ENCODE measurements around the gene ARCN1. TPM values are rescaled to one million over a fixed set of nuclear protein-coding genes. Genes with fewer than 3 reads are reported as not detected.

ARCN1 gene
- 176 TPM for total RNA-seq
- long read RNA-seq, partial matches to known transcripts: 20 of 25 reads
- long read RNA-seq, other reads (novel, unspliced or antisense): 3 of 25 reads

DNA sequence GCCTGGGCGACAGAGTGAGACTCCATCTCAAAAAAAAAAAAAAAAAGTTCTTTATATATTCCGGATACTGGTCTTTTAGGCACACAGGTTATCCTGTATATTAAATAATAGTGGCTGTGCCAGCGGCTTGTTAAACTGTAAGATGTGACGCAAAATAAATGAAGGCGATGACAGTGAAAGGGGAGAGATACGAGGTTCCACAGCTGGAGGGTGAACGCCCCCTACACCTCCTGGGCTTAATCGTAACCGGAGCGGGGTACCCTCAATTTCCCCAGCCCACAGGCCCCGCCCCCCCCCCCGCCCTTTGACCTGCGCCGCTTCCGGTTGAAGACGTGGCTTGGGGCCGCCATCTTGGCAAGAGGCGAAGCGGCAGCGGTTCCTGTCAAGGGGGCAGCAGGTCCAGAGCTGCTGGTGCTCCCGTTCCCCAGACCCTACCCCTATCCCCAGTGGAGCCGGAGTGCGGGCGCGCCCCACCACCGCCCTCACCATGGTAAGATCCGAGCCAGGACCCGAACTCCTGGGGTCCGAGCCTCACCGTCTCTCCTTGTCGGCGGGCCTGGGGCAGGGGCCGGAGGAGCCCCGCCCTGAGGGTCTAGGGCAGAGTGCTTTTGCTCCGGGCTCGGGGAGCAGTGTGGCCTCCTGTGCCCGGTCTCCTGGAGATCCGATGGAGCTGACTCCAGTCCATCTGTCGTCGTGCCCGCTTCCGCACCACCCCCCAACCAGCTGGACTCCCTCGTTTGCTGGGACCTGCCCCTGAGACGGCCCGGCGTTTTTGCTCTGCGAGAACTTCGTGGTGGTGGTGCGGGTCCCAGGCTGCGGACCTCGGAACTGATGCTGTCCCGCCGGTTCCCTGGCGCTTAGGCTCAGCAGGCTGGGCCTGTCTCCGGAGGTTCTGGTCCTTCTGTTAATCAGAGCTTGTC, at the start of gene ARCN1:
Gene ARCN1 (plus strand): TSS at position 349 of the 920 bp plus-strand sequence. CDS start 139 bp downstream, at position 488.
- peak; percentile 93 for DNase-seq (ENCODE audit: low spot score)

DNA sequence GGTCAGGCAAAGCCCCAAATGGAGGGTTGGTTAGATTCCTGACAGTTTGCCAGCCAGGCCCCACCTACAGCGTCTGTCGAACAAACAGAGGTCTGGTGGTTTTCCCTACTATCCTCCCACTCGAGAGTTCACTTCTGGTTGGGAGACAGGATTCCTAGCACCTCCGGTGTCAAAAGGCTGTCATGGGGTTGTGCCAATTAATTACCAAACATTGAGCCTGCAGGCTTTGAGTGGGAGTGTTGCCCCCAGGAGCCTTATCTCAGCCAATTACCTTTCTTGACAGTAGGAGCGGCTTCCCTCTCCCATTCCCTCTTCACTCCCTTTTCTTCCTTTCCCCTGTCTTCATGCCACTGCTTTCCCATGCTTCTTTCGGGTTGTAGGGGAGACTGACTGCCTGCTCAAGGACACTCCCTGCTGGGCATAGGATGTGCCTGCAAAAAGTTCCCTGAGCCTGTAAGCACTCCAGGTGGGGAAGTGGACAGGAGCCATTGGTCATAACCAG, 49.6 kb upstream of the ARCN1 start:
- DNase-seq (ENCODE audit: low spot score): no peak

DNA sequence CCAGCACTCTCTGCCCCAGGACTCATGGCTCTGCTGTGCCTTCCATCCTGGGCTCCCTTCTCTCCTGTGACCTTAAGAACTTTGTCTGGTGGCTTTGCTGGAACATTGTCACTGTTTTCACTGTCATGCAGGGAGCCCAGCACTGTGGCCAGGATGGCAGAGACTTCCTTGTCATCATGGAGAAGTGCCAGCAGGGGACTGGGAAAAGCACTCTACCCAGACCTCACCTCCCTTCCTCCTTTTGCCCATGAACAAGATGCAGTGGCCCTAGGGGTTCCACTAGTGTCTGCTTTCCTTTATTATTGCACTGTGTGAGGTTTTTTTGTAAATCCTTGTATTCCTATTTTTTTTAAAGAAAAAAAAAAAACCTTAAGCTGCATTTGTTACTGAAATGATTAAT, 47.9 kb upstream of the ARCN1 start:
- no peak for DNase-seq (ENCODE audit: low spot score)

DNA sequence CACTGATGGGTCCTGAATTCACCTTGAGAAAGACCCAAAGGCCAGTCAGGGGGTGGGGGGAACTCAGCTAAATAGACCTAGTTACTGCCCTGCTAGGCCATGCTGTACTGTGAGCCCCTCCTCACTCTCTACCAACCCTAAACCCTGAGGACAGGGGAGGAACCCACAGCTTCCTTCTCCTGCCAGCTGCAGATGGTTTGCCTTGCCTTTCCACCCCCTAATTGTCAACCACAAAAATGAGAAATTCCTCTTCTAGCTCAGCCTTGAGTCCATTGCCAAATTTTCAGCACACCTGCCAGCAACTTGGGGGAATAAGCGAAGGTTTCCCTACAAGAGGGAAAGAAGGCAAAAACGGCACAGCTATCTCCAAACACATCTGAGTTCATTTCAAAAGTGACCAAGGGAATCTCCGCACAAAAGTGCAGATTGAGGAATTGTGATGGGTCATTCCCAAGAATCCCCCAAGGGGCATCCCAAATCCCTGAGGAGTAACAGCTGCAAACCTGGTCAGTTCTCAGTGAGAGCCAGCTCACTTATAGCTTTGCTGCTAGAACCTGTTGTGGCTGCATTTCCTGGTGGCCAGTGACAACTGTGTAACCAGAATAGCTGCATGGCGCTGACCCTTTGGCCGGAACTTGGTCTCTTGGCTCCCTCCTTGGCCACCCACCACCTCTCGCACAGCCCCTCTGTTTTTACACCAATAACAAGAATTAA, 47.3 kb upstream of the ARCN1 start:
- DNase-seq (ENCODE audit: low spot score): no peak

DNA sequence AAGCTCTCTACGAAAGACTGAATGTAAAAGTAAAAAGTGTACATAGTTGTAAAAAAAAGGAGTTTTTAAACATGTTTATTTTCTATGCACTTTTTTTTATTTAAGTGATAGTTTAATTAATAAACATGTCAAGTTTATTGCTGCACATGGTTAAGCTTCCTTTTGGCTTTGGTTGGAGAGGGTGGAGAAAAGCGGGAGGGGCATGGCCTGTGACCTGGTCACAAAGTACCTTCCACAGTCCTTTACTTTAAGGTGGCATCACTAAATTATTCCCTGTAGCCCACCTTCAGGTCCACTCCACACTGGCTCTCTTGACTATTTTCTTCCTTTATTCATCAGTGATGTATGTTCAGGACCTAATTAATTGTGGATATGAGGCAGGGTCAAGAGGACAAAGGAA, 45.5 kb upstream of the ARCN1 start:
- no peak for DNase-seq (ENCODE audit: low spot score)

DNA sequence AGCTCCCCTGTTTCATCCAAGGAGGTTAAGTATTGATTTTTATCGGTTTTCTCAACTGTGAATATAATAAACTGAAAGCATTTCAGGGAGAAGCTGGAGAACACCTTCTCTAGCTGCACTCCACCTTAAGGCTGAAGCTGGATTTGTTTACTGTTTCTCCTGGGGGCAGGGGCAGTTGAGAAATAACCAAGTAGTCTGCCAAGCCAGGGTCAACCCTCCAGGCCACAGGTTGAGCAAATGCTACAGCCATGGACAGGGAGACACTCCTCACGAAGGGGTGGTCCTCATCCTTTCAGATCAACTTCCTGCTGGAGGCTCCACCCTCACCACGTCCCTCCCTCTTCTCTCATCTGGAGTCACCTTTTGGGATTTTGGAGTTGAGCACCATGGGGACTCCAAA, 45.1 kb upstream of the ARCN1 start, which contains the start of gene TTC36:
Gene TTC36 (plus strand): TSS at position 366 of the 400 bp plus-strand sequence. CDS start 21 bp downstream, at position 387.
- DNase-seq (ENCODE audit: low spot score): no peak

DNA sequence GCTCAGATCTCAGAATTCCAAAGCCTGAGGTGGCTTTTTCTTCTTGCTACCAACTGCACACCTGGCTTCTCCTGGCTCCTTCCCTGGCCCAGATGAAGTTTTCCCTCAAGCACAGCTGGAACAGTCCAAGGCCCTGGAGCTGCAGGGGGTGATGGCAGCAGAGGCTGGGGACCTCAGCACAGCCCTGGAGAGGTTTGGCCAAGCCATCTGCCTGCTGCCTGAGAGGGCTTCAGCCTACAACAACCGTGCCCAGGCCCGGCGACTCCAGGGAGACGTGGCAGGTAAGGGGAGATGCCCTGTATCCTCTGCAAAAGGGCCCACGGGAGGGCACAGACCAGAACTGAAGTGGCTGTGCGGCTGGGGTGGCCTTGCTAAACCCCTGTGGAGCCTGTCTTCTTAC, 43.7 kb upstream of the ARCN1 start:
- no peak for DNase-seq (ENCODE audit: low spot score)

DNA sequence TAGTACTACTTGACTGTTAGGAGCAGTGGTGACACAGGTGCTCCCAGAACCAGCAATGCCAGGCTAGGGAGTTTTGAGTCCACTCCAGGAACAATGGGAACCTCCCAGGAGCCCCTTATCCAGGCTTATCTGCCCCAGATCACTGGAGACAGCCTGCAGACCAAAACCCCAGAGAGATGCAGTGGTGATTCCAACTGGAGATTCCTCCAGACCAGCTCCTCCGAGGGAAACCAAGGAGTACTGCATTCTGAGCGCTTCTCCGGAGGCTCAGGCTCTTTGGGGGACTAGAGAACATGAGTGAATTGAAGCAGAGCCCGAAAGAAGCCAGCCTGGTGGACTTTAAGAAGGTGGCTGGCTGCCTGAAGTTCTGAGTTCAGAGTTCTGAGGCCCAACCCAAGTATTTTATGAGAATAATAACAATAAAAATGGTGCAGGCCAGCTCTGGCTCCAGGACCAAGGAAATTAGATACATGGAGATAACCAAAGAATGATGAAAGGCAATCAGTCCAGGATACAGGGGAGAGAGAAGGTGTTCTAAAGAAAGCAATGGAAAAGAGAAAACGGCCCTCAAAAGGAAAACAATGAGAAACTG, 42.5 kb upstream of the ARCN1 start:
- DNase-seq (ENCODE audit: low spot score): no peak

DNA sequence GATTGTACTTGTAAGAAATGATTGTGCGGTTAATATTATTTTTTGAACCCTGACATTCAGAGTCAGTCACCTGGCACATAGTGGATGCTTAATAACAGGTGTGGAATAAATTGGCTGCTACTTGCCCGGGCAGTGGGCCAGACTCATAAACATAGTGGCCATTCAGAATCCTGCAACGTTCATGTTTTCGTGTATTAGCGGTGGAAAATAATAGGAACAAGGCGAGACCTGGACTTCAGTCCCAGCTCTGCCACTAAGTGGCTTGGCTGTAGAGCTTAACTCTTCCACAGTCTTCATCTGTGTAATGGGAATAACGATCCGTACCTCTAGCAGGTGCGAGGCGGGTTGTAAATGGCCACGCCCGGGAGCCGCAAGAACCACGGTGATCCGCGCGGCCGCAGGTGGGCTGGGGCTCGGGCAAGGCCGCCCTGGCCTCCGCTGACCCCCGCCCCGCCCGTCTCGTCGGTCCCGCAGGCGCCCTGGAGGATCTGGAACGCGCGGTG, 42.0 kb upstream of the ARCN1 start:
- DNase-seq (ENCODE audit: low spot score): no peak

DNA sequence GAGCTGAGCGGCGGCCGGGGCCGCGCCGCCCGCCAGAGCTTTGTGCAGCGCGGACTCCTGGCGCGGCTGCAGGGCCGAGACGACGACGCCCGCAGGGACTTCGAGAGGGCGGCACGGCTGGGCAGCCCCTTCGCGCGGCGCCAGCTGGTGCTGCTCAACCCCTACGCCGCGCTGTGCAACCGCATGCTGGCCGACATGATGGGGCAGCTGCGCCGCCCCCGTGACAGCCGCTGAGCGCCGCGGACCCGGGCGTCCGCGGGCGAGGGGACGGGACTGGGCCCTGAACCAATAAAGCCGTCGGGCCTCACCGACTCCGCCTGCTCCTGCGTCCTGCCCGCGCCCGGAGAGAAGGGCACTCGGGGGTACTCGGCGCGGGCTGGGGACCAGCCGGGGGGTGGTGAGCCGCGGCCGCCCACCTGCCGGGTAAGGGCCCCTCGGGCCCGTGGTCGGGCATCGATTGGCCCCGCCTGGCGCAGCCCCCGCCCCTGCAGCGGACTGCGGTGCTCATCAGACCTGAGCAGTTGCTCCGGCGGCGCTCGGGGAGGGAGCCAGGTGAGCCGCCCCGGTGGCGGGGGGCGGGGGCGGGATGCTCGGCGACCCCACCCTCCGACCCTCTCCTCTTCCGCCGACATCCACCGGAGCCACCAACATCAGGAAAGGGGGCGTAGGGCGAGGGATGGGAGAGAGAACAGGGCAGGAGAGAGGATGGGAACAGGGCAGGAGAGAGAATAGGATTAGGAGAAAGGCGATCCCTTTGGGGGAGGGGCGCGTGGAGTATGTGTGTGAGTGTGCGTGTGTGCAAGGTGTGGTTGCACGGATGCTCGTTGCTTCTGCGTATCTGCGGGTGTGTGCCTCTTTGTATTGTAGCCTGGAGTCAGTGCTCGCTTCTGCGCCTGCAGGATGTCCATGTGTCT, 41.3 kb upstream of the ARCN1 start, which contains the start of gene TMEM25:
Gene TMEM25 (plus strand): TSS at position 510 of the 914 bp plus-strand sequence. CDS start 610 bp downstream, outside the sequence.
- no peak for DNase-seq (ENCODE audit: low spot score)

DNA sequence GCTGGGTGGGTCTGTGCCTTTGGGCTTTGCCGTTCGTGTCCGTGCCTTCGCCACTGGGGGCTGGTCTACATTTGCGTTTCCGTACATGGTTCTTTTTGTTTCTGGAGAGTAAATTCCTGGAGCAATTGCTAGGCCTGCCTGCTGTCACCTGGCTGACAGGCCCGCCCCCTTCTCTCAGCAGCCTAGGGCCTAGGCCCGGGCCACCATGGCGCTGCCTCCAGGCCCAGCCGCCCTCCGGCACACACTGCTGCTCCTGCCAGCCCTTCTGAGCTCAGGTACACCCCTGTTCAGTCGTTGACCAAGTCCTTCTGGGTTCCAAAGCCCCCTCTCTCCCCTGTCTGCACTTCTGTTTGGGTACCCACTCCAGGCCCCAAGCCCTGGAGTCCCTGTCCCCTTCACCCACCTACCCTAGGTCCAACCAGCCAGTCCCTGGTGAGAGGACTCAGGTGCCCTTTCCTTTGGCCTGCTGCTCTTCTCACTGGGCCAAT, 40.6 kb upstream of the ARCN1 start:
- DNase-seq (ENCODE audit: low spot score): no peak

DNA sequence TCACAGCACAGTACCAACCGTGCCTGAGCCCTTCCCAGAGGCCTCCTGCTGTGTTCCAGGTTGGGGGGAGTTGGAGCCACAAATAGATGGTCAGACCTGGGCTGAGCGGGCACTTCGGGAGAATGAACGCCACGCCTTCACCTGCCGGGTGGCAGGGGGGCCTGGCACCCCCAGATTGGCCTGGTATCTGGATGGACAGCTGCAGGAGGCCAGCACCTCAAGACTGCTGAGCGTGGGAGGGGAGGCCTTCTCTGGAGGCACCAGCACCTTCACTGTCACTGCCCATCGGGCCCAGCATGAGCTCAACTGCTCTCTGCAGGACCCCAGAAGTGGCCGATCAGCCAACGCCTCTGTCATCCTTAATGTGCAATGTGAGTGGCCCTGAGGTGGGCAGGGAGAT, 40.1 kb upstream of the ARCN1 start:
- no peak for DNase-seq (ENCODE audit: low spot score)

DNA sequence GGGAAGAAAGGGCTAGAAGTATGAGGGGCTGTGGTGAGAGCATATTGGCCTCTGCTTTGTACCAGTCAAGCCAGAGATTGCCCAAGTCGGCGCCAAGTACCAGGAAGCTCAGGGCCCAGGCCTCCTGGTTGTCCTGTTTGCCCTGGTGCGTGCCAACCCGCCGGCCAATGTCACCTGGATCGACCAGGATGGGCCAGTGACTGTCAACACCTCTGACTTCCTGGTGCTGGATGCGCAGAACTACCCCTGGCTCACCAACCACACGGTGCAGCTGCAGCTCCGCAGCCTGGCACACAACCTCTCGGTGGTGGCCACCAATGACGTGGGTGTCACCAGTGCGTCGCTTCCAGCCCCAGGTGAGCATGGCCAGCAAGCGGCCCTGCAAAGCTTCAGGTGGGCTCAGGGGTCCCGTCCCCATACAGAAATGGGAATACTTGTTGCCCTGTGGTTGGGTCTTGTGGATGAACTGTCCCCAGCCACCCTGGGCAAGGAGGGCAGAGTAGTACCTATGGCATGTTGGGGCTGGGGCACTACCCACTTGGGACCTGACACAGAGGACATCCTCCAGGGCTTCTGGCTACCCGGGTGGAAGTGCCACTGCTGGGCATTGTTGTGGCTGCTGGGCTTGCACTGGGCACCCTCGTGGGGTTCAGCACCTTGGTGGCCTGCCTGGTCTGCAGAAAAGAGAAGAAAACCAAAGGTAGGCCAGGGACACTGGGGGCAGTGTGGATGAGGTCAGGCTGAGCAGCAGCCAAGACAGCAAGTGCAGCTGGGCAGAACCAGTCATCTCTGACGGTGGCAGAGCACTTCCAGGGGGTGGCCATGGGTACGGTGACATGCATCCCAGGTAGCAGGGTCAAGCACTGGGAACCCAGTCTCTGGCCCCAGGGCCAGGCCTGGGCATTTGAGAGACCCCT, 39.1 kb upstream of the ARCN1 start:
- DNase-seq (ENCODE audit: low spot score): no peak

DNA sequence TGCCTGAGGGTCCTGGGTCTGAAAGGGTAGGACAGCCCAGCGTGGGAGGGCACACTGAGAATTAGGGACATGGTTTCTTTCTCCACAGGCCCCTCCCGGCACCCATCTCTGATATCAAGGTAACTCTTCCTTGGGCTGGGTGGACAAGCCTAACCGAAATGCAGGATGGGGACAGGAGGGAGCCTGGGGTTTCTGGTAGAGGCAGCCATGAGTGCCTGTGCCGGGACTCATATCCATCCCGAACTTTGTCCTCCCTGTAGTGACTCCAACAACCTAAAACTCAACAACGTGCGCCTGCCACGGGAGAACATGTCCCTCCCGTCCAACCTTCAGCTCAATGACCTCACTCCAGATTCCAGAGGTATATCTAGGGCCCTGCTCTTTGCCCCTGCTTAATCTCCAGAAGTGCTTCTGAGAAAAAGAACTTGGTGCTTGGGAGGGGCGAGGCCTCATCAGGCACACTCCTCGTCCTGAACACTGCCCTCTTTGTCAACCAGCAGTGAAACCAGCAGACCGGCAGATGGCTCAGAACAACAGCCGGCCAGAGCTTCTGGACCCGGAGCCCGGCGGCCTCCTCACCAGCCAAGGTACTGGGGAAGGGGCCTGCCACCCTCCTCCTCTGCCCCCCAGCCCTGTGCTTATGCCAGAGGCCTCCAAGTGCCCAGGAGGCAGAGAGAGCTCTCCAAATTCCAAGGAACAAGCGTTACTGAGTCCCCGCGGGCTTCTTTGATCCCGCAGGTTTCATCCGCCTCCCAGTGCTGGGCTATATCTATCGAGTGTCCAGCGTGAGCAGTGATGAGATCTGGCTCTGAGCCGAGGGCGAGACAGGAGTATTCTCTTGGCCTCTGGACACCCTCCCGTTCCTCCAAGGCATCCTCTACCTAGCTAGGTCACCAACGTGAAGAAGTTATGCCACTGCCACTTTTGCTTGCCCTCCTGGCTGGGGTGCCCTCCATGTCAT, 38.2 kb upstream of the ARCN1 start:
- no peak for DNase-seq (ENCODE audit: low spot score)

DNA sequence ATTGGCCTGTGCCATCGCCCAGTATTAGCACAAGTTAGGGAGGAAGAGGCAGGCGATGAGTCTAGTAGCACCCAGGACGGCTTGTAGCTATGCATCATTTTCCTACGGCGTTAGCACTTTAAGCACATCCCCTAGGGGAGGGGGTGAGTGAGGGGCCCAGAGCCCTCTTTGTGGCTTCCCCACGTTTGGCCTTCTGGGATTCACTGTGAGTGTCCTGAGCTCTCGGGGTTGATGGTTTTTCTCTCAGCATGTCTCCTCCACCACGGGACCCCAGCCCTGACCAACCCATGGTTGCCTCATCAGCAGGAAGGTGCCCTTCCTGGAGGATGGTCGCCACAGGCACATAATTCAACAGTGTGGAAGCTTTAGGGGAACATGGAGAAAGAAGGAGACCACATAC, 36.9 kb upstream of the ARCN1 start:
- DNase-seq (ENCODE audit: low spot score): no peak

DNA sequence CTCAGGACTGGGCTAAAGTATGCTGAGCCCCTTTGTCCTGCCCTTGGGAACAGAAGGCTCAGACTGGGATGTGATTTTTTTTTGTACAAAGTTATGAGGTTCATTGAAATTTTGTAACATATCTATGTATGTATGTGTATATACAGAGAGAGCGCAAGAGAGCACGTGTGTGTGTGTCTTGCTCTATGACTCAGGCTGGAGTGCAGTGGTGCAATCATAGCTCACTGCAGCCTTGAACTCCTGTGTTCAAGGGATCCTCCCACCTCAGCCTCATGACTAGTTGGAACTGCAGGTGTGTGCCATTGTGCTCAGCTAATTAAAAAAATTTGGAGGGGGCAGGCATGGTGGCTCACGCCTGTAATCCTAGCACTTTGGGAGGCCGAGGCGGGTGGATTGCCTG, 35.5 kb upstream of the ARCN1 start:
- peak; percentile 12 for DNase-seq (ENCODE audit: low spot score)

DNA sequence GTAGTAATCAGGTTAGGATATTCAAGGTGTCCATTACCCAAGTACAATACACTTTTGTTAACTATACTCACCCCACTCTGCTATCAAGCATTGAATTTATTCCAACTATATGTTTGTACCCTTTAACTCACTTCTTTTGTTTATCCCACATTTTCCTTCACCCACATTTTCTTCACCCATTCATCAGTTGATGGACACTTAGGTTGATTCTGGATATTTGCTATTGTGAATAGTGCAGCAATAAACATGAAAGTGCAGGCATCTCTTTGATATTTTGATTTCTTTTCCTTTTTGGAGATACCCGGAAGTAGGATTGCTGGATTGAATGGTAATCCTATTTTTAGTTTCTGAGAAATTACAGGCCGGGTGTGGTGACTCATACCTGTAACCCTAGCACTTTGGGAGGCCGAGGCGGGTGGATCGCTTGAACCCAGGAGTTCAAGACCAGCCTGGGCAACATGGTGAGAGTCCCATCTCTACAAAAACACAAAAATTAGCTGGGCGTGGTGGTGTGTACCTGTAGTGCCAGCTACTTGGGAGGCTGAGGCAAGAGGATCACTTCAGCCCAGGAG, 34.7 kb upstream of the ARCN1 start:
- DNase-seq (ENCODE audit: low spot score): peak; percentile 72
